22Rv1 (cell line): ENCODE results near the gene SYNDIG1.

ENCODE experiments used
- ZFX ChIP-seq: fragments of 450-650 bp; IDR thresholded peaks from 2 replicates; pipeline ENCODE4 v1.6.1; 2017; ENCODE audit warnings: antibody characterized with exemption, borderline replicate concordance
- TF ChIP-seq, protein P1 (sequence below): fragments of 450-650 bp; IDR thresholded peaks from 2 replicates; pipeline ENCODE4 v1.5.1; 2017; ENCODE audit warnings: mild to moderate bottlenecking

DNA sequence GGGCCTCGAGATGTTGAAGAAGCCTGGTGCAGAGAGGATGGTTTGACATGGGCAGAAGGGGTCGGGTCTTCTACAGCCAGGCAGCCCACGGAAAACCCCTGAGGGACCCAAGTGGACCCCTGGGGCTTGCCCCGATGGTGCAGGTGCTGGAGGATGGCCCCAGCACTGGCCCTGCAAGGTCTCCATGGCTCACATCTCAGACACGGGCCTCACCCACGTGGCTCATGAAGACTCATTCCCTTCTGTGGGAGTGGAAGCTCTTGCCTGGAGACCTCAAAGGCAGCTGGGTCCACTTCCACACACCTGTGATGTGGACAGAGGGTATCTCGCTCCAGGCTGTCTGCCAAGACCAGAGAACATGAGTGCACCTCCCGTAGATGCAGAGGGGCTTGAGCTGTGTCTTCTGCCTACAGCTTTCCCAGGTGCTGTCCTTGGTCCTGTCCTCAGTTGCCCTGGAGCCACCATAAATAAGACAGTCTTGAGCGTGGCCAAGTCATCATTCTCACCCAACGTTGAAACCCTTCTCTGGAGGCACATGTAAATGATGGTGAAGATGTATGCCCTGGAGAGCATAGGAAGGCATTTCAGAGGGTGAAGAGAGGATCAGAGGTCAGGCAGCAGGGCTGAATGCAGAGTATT, 108.0 kb downstream of the SYNDIG1 start:
- TF ChIP-seq, protein P1, sequence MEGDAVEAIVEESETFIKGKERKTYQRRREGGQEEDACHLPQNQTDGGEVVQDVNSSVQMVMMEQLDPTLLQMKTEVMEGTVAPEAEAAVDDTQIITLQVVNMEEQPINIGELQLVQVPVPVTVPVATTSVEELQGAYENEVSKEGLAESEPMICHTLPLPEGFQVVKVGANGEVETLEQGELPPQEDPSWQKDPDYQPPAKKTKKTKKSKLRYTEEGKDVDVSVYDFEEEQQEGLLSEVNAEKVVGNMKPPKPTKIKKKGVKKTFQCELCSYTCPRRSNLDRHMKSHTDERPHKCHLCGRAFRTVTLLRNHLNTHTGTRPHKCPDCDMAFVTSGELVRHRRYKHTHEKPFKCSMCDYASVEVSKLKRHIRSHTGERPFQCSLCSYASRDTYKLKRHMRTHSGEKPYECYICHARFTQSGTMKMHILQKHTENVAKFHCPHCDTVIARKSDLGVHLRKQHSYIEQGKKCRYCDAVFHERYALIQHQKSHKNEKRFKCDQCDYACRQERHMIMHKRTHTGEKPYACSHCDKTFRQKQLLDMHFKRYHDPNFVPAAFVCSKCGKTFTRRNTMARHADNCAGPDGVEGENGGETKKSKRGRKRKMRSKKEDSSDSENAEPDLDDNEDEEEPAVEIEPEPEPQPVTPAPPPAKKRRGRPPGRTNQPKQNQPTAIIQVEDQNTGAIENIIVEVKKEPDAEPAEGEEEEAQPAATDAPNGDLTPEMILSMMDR: no peak
- TF ChIP-seq ZFX: no peak
